HG03521 (cell line): Measurements from ENCODE around the gene WDFY4.

Source experiments
- ATAC-seq: cut with Tn5 transposase; IDR thresholded peaks from one replicate; pipeline ENCODE4 v1.9.1; 2021; ENCODE audit warnings: mild to moderate bottlenecking, moderate library complexity; ENCODE audit not compliant: unreplicated experiment

WDFY4 gene

DNA sequence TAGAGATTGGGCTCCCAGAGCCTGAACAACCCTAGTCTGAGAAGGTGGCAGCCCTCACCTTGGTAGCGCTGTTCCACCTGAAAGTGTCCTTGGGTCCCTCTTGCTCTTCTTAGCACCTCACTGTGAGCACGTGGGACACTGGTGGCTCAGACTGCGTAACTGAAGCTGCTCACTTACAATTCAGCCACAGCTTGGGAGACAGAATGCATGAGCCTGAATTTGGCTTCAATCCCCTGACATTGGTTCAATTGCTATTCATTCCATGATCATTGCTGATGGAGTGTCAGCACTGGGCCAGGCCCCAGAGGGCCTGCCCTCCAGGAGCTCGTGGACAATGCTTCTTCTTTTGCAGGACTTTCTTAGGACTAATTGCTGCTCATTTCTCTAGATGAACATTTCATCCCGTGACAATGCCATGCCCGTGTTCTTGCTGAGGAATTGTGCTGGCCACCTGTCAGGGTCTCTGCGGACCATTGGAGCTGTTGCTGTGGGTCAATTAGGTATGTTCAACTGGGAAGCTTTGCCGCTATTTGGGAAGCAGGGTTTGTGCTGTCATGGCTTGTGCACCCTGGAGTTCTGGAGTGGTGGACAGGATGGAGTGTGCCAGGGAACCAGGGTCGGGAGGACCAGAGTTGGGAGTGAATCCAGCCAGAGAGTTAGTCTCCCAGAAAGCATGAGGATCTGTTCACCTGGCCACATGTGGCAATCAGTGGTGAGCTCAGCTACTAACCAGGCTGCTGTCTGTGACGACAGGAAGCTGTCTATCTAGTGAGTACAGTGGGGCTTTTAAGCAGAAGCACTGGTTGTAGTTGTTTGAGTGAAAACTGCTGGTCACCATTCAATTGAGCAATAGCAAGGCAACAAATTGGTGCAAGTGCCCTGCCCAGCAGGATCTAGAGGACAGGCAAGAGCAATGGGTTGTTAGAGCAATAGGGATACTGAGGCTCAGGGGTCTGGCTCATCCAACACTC is 105.1 kb downstream of the WDFY4 start:
- ATAC-seq: no peak

DNA sequence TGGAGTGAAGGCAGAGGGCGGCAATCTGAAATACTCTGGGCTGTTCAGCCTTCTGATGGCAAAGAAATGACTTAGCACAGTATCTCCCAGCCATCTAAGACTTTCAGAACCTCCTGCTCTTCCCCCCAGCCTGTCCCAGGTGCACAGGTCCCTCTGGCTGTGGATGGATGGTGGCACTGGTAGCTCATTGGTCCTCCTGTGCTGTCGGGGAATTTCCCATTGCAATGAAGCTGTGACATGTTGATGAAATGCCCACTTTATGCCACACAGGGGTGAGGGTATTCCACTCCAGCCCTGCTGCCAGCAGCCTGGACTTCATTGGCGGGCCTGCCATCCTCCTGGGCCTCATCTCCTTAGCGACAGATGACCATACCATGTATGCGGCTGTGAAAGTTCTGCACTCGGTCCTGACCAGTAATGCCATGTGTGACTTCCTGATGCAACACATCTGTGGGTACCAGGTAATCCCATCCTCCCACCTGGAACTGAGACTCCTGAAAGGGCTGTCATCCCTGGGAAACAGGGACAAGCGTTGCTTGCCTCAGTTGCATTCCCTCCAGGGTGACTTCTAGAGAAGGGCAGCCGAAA is 105.9 kb downstream of the WDFY4 start:
- ATAC-seq: no peak

DNA sequence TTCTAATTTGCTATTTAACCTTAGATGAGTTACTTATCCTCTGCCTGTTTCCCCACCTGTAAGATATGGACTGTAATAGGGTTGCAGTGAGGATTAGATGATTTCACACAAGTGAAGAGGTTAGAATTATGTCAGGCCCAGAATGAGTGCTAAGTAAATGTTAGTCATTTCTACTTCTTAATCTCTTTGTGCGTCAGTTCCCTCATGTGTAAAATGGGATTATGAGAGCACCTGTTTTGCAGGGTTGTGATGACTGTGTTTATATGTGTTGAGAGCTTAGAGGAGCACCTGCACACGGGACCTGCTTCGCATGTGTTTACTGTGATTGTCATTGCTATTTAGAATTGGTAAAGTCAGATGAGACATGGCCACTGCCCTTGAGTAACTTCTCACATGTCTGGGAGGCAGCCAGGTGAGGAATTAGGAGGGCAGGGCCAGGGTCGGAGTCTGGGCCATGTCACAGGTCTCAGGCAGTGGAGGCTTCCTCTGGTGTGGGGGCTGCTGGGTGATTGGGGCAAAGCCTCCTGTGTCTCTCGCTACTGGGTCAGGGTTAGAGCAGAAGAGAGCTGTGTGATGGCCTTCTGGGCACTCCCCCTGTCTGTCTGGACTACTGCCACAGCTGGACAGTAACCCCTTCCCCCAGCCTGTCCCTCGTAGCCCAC is 106.7 kb downstream of the WDFY4 start:
- ATAC-seq: no peak

DNA sequence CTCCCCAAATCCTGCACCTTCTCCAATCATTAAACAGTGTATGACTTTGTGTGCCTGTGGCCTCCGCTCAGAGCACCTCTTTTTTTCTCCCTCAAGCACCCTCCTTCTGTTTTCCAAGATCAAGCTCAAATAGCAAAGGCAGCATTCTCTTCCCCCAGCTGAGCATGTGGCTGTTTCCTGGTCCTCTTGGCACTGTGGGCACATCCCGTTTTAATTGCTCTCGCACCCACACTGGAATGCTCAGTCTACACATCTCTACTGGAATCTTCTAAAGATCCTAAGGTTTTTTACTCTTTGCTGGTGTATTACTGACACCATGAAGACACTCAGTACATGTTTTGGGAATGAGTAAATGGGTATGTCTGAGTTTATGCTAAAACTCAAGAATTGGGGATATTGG is 107.4 kb downstream of the WDFY4 start:
- no peak for ATAC-seq

DNA sequence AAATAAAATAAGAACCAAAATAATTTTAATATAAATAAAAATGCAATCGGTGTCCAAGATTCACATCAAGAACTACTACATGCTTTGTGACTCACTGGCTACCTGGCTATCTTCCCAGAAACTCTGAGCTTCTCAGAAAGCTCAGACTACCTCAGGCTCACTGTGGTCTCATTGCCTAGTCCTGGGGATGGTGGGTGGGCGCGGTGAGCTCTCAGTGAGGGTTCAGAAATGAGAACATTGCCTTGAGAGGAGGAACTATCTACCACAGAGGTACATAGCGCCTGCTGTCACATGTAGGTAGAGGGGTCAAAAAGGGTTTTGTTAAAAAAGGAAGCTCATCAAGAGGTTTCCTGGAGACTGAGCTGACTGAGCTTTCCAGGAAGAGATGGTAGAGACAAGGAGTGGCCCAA is 108.0 kb downstream of the WDFY4 start:
- ATAC-seq: no peak

DNA sequence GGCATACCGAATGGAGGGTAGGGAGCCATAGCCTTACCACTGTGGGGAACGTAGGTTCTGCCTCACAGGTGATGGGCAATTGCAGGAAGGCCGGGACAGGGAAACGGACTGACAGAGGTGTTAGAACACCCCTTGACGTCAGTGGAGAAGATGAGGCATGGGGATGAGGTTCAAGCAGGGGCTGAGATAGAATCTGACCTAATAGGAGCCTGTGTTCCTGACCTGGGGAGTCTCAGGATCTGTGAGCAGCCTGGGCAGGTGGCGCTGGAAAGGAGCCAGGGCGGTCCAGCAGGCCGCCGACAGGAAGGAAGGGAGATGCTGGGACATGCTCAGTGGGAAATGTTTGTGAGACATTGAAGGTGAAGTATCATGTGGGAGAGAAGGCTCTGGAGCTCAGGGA is 109.4 kb downstream of the WDFY4 start:
- no peak for ATAC-seq

DNA sequence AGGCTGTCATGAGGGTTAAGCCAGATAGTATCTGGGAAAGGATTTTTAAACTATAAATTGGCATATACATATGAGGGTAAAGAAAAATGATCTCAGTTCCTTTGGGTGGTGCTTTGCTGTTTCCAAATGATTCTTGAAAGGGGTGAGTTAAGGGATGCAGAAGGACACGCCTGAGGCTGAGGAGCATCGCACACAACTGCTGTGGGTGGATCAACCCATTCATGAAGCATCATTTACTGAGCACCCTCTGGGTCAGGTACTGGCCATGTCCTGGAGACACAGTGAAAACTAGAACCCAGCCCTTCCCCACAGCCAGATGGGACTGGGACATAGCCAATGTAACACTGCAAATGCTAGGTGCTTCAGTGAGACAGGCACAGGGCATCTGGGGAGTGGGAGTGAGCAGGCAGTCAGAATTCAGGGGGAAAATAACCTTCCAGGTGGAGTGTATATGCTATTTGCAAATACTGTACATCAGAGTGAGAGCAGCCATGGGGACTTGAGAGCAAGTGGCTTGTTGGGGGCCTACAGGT is 112.1 kb downstream of the WDFY4 start:
- no peak for ATAC-seq

DNA sequence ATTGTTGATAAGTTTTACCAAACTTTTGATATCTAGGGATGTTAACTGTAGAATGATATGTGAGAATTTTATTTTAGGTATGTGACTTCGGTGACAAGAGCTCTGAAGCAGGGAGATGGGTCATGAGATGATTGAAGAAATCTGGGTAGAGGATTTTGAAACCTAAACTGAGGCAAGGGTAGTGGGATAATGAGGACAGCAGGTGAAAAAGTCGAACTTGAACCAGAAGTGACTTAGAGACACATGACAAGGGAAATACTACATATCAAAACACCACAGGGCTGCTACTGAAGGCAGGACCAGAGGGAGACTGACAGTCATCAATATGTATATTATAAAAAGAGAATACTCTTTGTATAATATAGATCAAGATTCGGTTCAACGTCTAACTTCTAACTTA is 113.2 kb downstream of the WDFY4 start:
- no peak for ATAC-seq

DNA sequence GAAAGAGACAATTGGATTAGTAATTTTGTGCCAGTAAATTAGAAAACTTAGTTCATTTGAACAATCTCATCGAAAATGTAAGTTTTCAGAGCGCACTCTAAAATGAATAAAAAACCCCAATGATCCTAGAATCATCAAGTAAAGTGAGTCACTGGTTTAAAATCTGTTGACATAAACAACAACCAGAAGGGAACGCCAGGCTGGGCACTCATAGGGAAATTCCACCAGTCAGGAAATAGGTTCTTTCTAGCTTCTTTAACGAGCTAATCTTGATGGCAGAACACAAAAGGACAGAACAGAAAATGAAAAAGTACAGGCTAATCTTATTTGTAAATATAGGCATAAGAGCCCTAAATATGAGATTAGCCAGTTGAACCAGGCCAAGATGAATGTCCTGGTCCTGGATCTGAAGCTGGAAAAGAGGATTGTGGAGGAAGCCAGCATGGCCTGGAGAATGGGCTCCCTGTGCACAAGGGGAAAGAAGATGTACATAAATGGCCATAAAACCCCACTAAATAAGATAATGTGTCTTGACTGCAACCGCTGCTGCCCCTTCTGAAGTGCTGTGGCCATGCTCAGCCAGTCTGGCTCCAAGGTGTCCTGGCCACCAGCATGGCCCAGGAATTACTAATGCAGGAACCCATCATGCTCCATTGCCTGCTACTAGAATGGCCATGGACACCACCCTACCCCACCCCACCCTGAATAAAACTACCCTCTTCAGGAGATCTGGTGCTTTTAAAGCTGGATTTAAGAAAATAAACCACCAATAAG is 114.0 kb downstream of the WDFY4 start:
- no peak for ATAC-seq

DNA sequence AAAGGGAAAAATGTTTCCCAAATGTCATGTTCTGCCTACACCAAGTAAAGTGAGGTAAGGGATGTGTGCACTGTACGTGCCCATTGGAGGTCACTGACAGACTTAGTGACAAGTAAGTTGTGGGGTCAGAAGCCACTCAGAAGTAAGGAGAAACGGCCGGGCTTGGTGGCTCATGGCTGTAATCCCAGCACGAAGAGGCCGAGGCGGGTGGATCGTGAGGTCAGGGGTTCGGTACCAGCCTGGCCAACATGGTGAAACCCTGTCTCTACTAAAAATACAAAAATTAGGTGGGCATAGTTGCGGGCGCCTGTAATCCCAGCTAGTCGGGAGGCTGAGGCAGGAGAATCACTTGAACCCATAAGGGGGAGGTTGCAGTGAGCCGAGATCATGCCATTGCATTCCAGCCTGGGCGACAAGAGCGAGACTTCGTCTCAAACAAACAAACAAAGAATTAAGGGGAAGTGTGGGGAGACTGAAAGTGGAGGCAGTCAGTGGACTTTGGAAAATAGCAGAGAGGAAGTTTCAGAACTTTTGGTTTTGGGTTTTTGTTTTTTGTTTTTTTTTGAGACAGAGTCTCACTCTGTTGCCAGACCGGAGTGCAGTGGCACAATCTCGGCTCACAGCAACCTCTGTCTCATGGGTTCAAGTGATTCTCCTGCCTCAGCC is 114.8 kb downstream of the WDFY4 start:
- no peak for ATAC-seq

DNA sequence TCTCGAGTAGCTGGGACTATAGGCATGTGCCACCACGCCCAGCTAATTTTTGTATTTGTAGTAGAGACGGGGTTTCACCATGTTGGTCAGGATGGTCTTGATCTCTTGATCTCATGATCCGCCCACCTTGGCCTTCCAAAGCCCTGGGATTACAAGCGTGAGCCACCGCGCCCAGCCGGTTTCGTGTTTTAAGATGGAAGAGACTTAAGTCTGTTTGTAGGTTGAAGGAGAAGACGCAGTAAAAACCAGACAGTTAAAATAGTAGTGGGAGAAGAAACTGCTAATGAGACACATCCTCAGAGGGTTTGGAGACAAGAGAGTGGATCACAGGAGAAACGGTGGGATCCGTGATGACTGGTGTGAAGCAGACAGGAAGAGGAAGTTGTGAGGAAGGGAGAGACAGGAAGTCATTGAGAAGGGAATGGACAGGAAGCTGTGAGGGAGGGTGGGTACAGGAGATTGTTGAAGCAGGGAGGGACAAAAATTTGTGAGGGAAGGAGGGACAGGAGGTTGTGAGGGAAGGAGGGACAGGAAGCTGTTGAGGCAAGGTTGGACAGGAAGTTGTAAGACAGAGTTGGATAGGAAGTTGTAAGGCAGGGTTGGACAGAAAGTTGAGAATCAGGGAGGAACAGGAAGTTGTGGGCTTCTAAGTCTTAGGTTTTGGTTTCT is 115.5 kb downstream of the WDFY4 start:
- no peak for ATAC-seq

DNA sequence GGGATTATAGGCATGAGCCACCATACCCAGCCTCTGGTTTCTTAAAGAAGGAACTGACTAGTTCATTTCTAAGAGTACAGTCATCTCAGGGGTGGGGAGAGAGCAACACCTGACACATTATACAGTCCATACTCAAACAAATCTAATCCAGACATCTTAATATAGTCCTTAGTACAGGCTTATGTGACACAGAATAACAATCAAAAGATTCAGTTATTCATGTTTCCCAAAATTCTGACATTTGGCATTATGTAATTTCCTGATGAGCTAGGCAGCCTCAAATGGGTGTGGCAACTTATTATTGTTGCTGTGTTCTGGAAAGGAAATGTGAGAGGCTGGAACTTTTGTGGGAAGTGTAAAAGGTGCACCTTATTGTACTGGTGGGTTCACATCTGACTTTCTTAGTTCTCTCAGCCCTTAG is 116.3 kb downstream of the WDFY4 start:
- ATAC-seq: no peak

DNA sequence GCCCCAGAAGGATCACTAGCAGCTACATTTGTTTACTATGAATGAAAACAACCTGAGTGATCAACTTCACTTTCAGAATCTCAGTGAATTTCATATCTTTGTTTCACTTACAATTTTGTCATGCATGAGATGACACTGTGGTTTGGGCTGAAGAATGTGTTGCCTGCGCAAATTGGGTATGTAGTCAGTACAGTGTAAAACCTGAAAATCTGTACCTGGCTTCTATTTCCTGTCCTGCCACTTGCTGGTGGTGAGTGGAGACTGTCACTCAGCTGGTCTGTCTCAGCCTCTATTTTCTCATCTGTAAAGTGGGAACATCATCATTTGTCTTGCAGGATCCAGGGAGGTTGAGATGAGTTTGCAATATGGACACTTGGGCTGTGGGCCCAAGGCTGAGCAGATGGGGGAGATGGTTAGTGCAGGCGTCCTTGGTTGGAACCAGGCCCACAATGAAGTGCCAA is 118.0 kb downstream of the WDFY4 start:
- ATAC-seq: peak; percentile 98

DNA sequence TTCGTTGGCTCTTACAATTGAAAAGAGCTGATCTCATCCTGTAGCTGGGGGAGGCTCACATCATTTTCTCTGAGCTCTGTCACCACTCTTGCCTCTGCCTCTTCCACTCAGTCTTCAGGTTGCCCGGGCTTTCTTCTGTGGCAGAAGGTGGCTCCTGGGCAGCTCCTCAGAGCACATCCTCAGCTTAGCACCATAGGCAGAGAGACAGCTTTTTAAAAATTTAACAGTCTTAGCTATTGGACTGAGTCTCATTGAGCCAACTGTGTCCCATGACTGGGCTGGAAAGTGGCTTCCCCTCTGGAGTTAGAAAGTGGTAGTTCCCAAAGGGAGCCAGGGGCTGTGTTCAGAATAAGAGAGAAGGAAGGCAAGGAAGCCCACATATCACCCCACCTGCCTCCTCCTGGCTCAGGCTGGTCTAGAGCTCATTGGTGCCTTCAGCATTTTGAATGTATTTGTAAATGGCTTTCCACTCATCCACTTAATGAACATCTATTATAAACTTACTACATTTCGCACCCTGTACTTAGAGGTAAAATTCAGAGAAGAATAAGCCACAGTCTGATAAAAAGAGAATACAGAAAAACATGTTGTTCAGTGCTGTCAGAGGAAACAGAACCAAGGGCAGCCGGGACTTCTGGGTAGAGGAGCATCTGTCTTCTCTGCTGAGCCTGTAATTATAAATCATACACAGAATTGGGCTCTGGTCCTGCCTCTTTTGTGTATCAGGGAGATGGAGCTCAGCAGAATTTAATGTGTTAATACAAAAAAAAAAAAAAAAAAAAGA is 119.3 kb downstream of the WDFY4 start:
- ATAC-seq: no peak

DNA sequence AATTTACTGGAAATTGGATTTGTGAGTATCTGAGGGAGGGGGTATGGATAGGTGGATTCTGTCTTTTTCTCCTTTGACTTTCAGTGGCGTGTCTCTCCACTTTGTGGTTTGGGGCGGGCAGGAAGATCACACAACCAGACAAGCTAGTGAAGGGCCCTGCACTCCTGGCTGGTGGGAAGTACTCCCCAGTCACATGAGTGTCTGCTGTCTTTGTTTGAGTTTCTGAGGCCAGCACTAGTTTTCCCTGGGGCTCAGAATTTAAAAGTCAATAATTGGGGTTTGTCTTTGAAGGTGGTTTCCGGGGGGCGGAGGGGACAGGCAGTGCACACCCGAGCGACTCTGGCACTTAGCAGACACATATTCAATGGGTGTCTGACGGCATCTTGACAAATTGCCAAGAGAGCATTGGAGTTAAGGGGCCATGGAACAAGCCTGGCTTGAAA is 120.1 kb downstream of the WDFY4 start:
- ATAC-seq: no peak

DNA sequence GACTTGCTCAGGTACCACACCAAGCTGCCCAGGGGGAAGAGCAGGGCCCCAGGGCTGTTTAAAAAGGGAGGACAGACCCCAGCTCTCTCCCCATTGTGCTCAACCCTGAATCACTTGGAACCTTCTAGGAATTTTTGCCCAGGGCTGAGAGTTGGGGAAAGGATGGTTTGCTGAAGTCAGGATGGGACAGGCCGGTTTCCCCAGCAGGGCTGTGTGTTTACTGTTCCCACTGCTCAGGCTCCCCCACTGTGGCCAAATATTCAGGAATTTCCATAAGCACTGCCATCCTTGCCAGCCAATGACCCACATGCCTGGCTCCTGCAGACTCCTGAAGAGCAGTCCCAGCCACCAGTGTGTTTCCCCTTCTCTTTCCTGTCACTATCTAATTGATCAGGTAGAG is 120.7 kb downstream of the WDFY4 start:
- ATAC-seq: no peak

DNA sequence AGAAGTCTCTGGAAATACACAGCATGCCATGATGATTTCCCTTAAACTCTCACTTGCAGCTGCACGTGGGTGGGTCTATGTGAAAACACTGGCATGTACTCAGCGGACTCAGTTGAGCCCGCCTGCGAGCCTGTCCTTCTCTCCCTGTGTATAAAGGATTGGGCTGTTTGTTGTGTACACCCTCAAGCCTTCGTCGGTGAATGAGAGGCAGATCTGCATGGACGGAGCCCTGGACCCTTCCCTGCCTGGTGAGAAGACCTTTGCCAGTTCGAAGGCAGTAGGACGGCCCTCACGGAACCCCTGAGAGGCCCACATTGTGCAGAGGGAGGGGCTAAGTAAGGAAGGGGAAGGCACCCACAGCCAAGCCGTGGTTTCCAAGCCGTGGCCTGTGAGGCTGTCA is 121.2 kb downstream of the WDFY4 start:
- ATAC-seq: no peak

DNA sequence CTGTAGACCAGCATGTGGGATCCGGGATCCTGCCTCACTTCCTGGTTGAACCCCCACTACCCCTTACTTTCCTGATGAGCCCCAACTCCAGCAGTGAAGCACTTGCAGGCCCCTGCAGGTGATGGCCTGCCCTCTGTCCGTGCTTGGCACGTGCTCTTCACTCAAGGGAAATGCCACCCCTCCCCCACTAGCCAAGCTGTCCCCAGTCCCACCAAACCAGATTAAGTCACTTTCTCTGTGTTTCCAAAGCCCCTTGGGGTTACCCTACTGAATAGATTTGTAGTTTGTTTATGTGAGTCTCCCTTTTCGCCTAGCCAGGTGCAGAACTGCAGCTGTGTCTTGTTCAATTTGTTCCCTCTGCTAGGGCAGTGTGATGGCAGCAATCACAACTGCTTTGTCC is 121.7 kb downstream of the WDFY4 start:
- ATAC-seq: no peak
